HEK293T (cell line): ENCODE results near the gene ORM2.

ENCODE experiments used
- ARNT ChIP-seq: fragments of 450-650 bp; IDR thresholded peaks from 2 replicates; pipeline ENCODE4 v1.6.1; 2017; ENCODE audit warnings: mild to moderate bottlenecking
- BHLHE40 ChIP-seq: fragments of 450-650 bp; IDR thresholded peaks from 2 replicates; pipeline ENCODE4 v1.6.1; 2016; ENCODE audit warnings: mild to moderate bottlenecking, moderate library complexity, borderline replicate concordance
- CTBP1 ChIP-seq: fragments of 450-650 bp; IDR thresholded peaks from 2 replicates; pipeline ENCODE4 v1.6.1; 2016; ENCODE audit warnings: borderline replicate concordance
- ELF4 ChIP-seq: fragments of 450-650 bp; IDR thresholded peaks from 2 replicates; pipeline ENCODE4 v1.6.1; 2017; ENCODE audit warnings: antibody characterized with exemption
- FOXM1 ChIP-seq: fragments of 450-650 bp; IDR thresholded peaks from 2 replicates; pipeline ENCODE4 v1.6.1; 2017; ENCODE audit warnings: mild to moderate bottlenecking, borderline replicate concordance
- HDGF ChIP-seq: fragments of 450-650 bp; IDR thresholded peaks from 2 replicates; pipeline ENCODE4 v1.6.1; 2017; ENCODE audit warnings: antibody characterized with exemption, borderline replicate concordance
- LEF1 ChIP-seq: fragments of 450-650 bp; IDR thresholded peaks from 2 replicates; pipeline ENCODE4 v1.6.1; 2017; ENCODE audit warnings: mild to moderate bottlenecking, borderline replicate concordance
- SP1 ChIP-seq: fragments of 450-650 bp; IDR thresholded peaks from 2 replicates; pipeline ENCODE4 v1.6.1; 2017
- SUZ12 ChIP-seq: fragments of 450-650 bp; IDR thresholded peaks from 2 replicates; pipeline ENCODE4 v1.6.1; 2016; ENCODE audit warnings: mild to moderate bottlenecking
- TARDBP ChIP-seq: fragments of 450-650 bp; IDR thresholded peaks from 2 replicates; pipeline ENCODE4 v1.6.1; 2016
- ZNF384 ChIP-seq: fragments of 450-650 bp; IDR thresholded peaks from 2 replicates; pipeline ENCODE4 v1.6.1; 2016
- TF ChIP-seq, protein P1 (sequence below): fragments of 450-650 bp; IDR thresholded peaks from 2 replicates; pipeline ENCODE4 v1.6.1; 2016

GRCh38 chr9:114318416-114318815, 11.3 kb upstream of the ORM2 start:
- TF ChIP-seq ELF4 (no peak), FOXM1 (no peak), LEF1 (no peak), BHLHE40 (no peak), HDGF (no peak), TARDBP (no peak), ARNT (no peak), SP1 (no peak), CTBP1 (no peak), SUZ12 (no peak), ZNF384 (no peak)
- TF ChIP-seq, protein P1, sequence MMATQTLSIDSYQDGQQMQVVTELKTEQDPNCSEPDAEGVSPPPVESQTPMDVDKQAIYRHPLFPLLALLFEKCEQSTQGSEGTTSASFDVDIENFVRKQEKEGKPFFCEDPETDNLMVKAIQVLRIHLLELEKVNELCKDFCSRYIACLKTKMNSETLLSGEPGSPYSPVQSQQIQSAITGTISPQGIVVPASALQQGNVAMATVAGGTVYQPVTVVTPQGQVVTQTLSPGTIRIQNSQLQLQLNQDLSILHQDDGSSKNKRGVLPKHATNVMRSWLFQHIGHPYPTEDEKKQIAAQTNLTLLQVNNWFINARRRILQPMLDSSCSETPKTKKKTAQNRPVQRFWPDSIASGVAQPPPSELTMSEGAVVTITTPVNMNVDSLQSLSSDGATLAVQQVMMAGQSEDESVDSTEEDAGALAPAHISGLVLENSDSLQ: no peak
